Measurements from ENCODE around the gene VAC14. TPM values are rescaled to one million over a fixed set of nuclear protein-coding genes. Genes with fewer than 3 reads are reported as not detected.

Gene VAC14
- total RNA-seq, 1 experiment from 2014 or later = 35.3 TPM

- DNase-seq (ENCODE audit: low read depth, low spot score) (no peak), ATAC-seq (no peak)
- RAD21 ChIA-PET (ENCODE audit: low non-redundant PET in 1 of 2, low total read pairs in 2 of 2, uncharacterized antibody in 2 of 2, unreplicated experiment in 2 of 2) = no interaction called here
- Histone ChIP-seq H3K9me3 (ENCODE audit: control insufficient read depth in 1 of 2, insufficient read depth in 1 of 2, low read depth in 1 of 2, low read length in 2 of 2) (no peaks in the 10 kb centered on the region), H3K9ac (ENCODE audit: low read length) (no peak overlapping the region), H3K4me2 (ENCODE audit: low read length) (no peak overlapping the region), H4K20me1 (ENCODE audit: insufficient read depth) (no peaks in the 10 kb centered on the region), H3K9me2 (ENCODE audit: insufficient read depth) (no peaks in the 10 kb centered on the region), H3K4me1 (ENCODE audit: control insufficient read depth in 1 of 2, insufficient read depth in 2 of 2, low read length in 2 of 2) (peaks cover 37 to 53% of the 10 kb centered on the region in 2 experiments), H3K4me3 (replicated peaks in 1 of 2; ENCODE audit: low read depth in 1 of 2, low read length in 2 of 2) (no peak overlapping the region), H2AFZ (ENCODE audit: low read depth, low read length, poor library complexity, severe bottlenecking) (no peak overlapping the region), H3K79me2 (ENCODE audit: insufficient read depth, low read length) (no peaks in the 10 kb centered on the region), H3K36me3 (ENCODE audit: control insufficient read depth in 1 of 2, insufficient read depth in 2 of 2, low read length in 2 of 2) (no peaks in the 10 kb centered on the region), H3K27me3 (ENCODE audit: insufficient read depth, low read length) (no peaks in the 10 kb centered on the region), H3K27ac (ENCODE audit: low read depth, low read length) (no peak overlapping the region)
- no TSS peak for BruUV-seq (replicated peaks)
- intact Hi-C loops (cut with micrococcal nuclease) = no loop called here
- POLR2A ChIA-PET = no interaction called here
- no peak for TF ChIP-seq EZH2 (IDR thresholded peaks at IDR 0.05)
- no peak for TF ChIP-seq POLR2A (IDR thresholded peaks at IDR 0.05; ENCODE audit: borderline replicate concordance, extremely low read depth, insufficient read depth, insufficient read length)
- TF ChIP-seq CTCF (IDR thresholded peaks at IDR 0.05 in 2 of 3, conservative IDR thresholded peaks at IDR 0.05 in 1 of 3; ENCODE audit: borderline replicate concordance in 1 of 3, insufficient read depth in 1 of 3, low read depth in 2 of 3, low read length in 2 of 3) = no peak
- CTCF ChIA-PET = no interaction called here
These were observed 95.9 kb downstream of the VAC14 start for GRCh38 chr16:70705056-70705455.

GRCh38 chr16:70704586-70704985, 96.4 kb downstream of the VAC14 start:
- DNase-seq (ENCODE audit: low read depth, low spot score) (no peak), ATAC-seq (no peak)
- ChIA-PET CTCF (no interaction called here), POLR2A (no interaction called here), RAD21 (ENCODE audit: low non-redundant PET in 1 of 2, low total read pairs in 2 of 2, uncharacterized antibody in 2 of 2, unreplicated experiment in 2 of 2) (no interaction called here)
- H3K27me3 ChIP-seq (ENCODE audit: insufficient read depth, low read length) = no peaks in the 10 kb centered on the region
- H3K4me1 ChIP-seq (ENCODE audit: control insufficient read depth in 1 of 2, insufficient read depth in 2 of 2, low read length in 2 of 2) = peaks cover 37 to 53% of the 10 kb centered on the region in 2 experiments
- no peak overlapping the region for H2AFZ ChIP-seq (ENCODE audit: low read depth, low read length, poor library complexity, severe bottlenecking)
- H3K9ac ChIP-seq (ENCODE audit: low read length) = no peak overlapping the region
- no TSS peak for BruUV-seq (replicated peaks)
- no peaks in the 10 kb centered on the region for H3K9me2 ChIP-seq (ENCODE audit: insufficient read depth)
- H3K9me3 ChIP-seq (ENCODE audit: control insufficient read depth in 1 of 2, insufficient read depth in 1 of 2, low read depth in 1 of 2, low read length in 2 of 2) = no peaks in the 10 kb centered on the region
- H3K27ac ChIP-seq (ENCODE audit: low read depth, low read length) = no peak overlapping the region
- H3K79me2 ChIP-seq (ENCODE audit: insufficient read depth, low read length) = no peaks in the 10 kb centered on the region
- H3K36me3 ChIP-seq (ENCODE audit: control insufficient read depth in 1 of 2, insufficient read depth in 2 of 2, low read length in 2 of 2) = no peaks in the 10 kb centered on the region
- H3K4me3 ChIP-seq (replicated peaks in 1 of 2; ENCODE audit: low read depth in 1 of 2, low read length in 2 of 2) = no peak overlapping the region
- no peak overlapping the region for H3K4me2 ChIP-seq (ENCODE audit: low read length)
- intact Hi-C loops (cut with micrococcal nuclease) = no loop called here
- no peaks in the 10 kb centered on the region for H4K20me1 ChIP-seq (ENCODE audit: insufficient read depth)
- no peak for TF ChIP-seq ATF3 (IDR thresholded peaks at IDR 0.05)
- no peak for TF ChIP-seq CTCF (IDR thresholded peaks at IDR 0.05 in 2 of 3, conservative IDR thresholded peaks at IDR 0.05 in 1 of 3; ENCODE audit: borderline replicate concordance in 1 of 3, insufficient read depth in 1 of 3, low read depth in 2 of 3, low read length in 2 of 3)
- no peak for TF ChIP-seq EZH2 (IDR thresholded peaks at IDR 0.05)
- no peak for TF ChIP-seq REST (IDR thresholded peaks at IDR 0.05; ENCODE audit: low read depth)
- TF ChIP-seq YY1 (IDR thresholded peaks at IDR 0.05; ENCODE audit: extremely low read depth, insufficient replicate concordance, low read depth, low read length) = no peak
- TF ChIP-seq SIN3A (IDR thresholded peaks at IDR 0.05; ENCODE audit: low read depth) = no peak
- TF ChIP-seq FOSL1 (IDR thresholded peaks at IDR 0.05; ENCODE audit: low read depth) = no peak
- TF ChIP-seq CEBPB (IDR thresholded peaks at IDR 0.05; ENCODE audit: low read depth) = no peak
- no peak for TF ChIP-seq MAX (IDR thresholded peaks at IDR 0.05)
- TF ChIP-seq JUND (IDR thresholded peaks at IDR 0.05) = no peak
- TF ChIP-seq EGR1 (IDR thresholded peaks at IDR 0.05; ENCODE audit: low read depth) = no peak
- TF ChIP-seq EZH2phosphoT487 (IDR thresholded peaks at IDR 0.05; ENCODE audit: borderline replicate concordance) = no peak
